GM19351 (cell line): ENCODE data around the gene PDZRN3.

Experiments
- ATAC-seq: cut with Tn5 transposase; IDR thresholded peaks from one replicate; pipeline ENCODE4 v1.9.1; 2021; ENCODE audit warnings: mild to moderate bottlenecking, moderate library complexity; ENCODE audit not compliant: unreplicated experiment

The PDZRN3 gene

DNA sequence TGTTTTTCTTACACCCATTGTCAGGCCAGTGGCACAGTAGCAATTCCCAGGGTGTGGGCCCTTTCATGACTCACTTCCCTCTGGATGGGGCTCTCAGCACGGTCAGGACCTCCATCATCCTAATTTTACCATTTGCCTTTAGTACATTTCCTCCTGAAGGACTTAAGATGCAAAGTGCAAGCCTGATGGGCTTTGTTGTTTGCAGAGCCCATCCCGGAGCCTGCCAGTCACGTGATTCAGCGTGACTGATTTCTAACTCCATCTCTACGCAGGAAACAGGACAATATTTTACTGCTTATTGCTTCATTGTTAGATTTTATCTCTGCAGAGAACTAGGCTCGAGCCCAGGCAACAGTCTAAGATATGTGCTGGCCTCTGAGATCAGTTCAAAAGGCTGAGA lies 223.7 kb downstream of the PDZRN3 start:
- no peak for ATAC-seq

DNA sequence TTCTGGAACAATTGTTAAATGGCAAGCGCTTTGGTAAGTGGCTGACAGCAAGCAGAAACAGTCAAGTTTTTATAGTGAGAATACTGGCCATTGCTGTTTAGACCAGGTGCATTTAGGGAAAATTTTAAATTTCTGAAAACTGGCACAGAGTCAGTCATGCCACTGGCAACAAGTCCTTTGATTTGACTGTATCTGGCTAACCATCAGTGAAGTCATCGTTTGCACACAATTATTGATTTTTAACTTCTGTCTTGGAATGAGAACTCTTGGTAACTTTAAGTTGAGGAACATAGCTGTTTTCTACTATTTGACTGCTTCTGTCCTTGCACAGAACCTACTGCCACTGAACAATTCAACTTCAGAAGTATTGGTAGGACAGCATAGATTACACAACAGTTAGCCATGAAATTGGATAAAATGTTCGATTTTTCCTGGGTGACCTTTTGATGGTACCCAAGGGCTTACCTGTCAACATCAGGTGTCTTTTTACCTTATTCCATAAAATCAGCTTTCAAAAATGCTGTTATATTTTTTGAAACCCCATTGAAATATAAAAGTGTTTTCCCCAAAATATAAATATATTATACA lies 225.0 kb downstream of the PDZRN3 start:
- ATAC-seq, result no peak

DNA sequence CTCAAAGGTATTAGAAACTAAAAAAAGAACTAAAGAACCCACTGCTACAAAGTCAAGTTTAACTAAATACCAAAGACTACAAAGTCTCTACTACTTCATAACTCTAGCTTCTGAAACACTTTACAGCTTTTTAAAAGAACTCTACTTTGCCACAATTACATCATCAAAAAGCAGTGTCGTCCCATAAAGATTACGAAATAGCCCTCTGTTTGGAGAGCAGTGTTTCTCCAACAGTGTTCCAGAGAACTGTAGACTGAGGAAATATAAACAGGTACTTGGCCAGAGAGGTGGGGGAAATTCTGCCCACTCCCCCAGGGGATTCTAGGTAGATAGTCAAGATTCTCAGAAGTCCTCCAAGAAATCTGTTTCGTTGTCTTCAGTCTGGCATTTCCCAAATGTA lies 225.6 kb downstream of the PDZRN3 start:
- ATAC-seq, result no peak

DNA sequence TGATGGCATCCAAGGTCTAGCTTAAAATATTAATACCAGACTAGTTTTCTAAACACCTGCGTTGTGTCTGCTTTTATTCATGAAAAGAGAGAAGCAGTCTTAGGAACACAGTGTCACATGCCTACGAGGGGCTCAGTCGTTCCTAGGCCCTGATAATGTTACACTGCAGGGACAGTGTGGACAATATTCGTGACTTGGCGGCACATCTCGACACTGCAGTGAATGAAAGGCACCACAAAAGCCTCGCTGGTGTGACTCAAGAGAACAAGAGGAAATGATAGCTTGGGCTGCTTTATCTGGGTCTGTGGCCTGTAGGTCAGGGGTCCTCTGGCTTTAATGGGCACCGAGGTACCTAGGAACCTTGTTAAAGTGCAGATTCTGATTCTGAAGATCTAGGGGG lies 226.7 kb downstream of the PDZRN3 start:
- no peak for ATAC-seq

DNA sequence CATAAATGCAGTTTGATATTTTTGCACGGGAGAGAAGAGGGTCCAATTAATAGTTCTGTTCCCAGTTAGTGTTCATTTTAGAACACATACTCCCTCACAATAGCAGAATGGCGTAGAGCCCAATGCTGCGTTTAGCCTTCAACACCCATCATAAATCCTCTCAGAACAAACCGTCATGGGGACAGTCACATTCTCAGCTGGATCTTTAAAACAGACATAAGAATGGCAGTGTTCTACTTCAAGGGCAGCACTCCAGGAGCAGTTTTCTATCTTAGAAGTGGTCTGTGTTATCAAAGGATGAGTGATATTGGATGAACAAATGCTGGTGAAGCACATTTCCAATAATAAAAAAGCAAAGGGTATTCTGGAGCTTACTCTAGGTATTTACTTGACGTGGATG lies 230.5 kb downstream of the PDZRN3 start:
- ATAC-seq, result no peak

DNA sequence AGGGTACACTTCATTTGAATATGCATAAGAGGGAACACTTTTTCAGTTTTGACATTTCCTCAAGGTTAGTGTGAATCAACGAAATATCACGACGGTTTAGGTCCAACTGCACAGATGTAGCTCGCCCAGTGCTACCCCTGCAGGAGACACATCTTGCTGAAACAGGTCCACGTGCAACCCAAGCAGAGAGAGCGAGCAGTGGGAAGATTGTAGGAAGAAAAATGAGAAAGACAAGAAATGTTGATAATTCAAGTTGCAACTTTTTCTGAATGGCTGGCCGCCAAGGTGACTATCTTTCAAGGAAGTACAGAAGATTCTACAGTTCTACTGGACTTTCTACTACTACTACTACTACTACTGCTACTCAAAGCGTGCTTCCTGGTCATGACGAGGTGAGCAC lies 231.7 kb downstream of the PDZRN3 start:
- ATAC-seq, result no peak

DNA sequence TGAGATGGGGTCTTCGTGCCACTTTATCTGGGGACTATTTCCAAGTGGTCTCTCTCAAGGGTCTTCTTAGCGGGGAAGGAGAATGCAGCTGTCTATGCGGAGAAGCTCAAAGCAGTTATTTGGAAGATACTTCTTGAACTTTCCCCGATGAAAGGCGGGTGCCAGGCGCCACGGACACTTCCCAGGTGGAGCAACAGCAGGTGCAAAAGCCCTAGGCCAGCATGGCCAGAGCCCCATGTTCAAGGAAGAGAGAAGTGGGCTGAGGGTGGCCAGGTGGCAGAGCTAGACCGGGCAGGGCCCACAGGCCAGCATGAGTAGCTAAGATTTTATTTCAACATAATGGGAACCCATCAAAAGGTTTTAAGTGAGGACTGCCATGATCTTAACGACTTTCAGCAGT lies 232.8 kb downstream of the PDZRN3 start:
- ATAC-seq, result no peak

DNA sequence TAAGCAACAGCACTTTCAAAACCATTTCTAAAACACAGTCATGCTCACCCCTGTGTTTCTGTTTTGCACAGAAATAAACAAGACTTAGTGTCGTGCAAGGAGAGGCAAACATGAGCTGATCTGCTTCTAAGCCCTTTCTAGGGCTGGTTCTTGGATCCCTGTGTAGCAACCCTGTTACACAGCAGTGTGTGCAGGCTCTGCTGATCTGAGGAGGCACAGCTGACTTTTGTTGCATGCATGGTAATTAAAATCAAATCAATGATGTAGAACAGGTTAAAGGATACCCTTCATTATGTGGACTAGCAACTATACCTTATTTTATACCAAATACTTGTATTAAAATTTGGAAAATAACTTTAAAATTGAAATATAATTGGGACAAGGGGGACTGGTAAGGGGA lies 234.8 kb downstream of the PDZRN3 start:
- ATAC-seq, result no peak

DNA sequence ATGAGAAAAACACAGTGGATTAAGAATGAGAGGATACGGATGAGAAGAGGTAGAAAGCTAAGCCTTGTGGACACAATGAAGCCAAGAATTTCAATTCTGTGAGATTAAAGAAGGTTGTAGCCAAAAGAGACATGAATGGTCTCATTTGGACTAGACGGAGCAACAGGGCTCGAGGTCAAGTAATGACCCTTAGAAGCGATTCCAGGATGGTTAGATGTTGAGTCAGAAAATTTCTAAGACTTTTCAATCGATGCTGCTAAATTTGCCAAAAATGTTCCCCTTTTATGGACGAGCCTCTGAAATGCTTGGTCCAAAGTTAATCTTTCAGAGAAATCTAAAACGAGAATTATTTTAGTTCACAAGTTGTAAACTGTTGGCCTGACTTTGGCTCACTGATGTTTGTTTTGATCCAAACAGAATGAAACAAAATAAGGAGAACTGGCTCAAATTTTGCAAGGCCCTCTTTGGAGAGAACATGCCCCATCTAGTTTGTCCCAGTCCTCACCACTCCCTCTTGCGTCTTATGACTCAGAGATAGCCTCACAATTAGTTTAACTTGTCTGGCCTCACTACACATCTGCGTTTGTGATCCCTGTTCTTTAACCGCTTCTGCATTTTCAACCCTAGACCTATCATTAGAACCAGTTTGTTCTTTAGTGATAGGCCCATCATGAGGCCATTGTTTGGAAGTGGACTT lies 235.5 kb downstream of the PDZRN3 start:
- no peak for ATAC-seq

DNA sequence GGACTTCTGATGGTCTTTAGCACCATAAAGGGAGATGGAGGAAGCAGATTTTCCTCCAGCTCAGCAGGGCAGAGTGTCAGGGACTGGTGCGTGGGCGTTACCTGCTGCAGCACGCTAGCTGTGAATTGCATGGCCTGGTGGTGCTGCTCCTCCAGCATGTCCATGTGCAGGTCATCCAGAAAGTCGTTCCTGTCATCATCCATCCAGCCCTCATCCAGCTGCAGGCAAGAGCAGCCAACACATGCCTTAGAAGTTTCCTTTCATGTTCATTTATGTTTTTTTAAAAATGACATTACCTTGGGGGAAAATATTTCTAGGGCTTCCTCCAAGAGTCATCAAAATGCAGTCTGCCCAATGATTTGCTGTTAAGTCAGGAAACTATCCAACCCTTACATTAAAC lies 239.2 kb downstream of the PDZRN3 start:
- ATAC-seq, result no peak

DNA sequence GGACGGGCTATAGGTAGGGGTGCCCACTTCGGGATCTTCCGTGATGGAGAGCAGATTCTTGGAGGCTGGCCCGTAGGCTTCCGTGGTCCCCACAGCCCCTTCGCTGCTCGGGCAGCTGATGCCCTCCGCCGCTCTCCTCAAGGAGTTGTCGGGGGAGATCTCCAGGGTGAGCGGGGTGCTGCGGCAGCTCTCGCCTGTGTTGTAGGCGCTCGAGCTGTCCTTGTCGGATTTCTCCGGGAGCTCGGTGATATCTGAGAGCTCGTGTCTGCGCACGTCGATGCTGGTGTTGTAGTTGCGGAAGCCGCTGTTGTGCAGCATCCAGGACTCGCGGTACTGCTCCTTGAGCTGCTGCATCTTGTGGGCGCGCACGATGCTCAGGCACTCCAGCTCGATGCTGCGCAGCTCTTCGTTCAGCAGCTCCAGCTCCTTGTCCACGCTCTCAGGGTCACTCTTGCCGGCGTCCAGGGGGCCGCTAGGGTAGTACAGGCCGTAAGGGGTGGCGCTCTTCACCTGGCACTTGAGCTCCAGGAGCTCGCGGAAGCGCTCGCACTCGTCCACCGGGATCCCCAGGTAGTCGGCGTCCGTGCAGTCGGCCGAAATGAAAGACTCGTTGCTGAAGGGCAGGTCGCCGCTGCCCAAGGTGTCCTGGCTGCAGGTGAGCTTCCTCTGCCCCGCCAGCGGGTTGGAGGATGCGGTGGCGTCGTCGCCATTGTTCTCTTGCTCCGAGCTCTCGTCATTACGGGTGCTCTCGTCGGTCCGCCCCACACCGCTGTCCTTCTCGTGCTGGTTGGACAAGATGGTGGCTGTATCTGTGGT lies 240.4 kb downstream of the PDZRN3 start:
- no peak for ATAC-seq

DNA sequence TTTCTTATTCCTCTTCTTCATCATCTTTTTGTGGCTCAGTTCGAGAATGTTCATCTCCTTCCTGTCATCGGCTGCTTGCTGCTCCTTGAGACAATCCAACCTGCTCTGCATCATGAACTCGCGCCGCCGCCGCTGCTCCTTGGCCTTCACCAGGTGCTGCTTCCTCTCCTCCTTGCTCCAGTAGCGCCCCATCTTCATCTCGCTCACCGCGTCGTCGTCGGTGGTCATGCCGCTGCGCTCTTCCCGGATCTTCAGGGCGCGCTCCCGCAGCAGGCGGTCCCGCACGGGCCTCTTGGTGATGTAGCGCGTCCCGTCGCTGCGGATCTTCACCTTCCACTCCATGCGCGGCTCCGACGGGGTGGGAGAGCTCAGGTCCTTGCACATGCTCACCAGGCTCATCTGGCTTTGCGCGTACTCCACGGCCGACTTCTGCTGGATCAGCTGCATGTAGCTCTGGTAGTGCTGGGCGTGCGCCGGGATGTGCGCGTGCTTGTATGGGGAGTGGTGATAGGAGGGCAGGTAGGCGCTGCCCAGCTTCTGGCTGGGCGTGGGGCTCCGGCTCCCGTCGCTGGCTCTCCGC lies 241.2 kb downstream of the PDZRN3 start:
- ATAC-seq, result no peak

DNA sequence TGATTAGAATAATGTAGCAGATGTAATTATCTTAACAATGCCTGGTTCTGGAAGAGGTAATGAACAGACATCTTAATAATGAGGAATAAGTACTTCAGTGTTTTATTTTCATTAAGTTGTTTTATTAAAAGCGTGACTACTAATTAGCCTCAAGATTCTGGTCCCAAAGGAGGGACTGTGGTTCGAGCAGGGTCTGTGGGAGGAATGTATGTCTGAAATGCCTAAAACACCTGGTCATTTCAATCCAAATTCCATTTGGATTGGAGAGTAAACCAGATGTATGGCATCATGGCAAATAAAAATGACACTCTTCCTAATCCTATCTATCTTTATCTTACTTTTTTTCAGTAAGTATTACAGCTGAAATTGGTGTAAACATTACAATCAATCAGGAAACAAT lies 243.2 kb downstream of the PDZRN3 start:
- no peak for ATAC-seq

DNA sequence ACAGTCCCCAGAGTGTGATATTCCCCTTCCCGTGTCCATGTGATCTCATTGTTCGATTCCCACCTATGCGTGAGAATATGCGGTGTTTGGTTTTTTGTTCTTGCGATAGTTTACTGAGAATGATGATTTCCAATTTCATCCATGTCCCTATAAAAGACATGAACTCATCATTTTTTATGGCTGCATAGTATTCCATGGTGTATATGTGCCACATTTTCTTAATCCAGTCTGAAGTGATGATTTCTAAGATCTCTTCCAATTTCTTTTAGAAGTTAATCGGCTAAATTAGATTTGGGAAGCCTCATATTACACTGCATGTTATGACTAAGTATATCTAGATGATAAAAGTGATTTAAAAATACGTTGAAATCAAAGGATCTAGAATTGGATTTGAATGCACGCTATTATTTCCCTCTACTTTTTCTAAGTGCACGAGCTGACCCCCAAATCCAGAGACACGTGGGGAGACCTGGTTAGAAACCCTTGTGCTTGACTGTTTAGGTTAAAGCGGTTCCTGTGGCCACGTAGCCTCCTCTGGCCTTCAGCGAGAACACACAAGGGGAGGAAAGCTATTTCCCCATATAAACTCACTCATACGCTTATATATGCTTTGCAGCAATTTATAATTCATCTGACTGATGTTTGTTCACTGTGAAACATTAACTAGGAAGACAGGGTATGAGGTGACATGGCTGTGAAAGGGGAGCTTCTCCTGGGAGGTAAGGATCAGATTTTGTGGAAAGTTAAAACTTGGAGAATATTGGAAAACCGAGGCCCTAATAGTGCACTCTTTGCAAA lies 243.8 kb downstream of the PDZRN3 start:
- ATAC-seq, result no peak

DNA sequence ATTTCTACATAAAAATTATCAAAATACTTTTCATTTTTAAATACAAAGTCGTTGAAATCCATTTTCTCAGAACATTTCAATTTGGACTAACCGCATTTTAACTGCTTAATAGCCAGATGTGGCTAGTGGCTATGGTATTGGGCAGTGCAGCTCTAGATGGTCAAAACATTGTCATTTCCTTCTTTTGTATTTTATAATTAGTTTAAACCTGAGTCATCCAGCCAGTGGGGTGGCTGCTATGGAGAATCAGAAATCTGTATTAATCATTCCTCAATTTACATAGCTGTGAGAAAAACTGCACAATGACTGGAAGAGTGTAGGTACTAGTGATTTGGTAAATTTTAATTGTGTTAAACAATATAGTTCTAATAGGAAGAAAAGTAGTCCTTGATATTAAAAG lies 245.3 kb downstream of the PDZRN3 start:
- no peak for ATAC-seq

DNA sequence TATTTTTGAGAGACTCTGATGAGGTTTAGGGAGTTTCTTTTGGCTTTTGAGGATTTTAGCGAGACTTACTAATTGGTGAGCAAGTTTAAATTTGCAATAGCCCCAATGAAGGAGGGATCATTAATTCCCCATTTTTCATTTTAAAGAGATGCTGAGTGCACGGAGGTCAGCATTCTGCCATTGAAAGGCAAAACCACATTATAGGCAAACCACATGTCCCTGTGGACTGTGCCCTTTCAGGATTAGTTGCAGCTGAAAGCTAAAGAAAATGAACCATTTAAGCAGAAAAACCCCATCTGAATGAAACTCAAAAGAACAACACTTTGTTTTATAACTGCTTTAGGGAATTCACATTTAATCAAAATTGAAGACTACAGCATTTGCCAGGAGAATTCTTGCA lies 246.5 kb downstream of the PDZRN3 start:
- no peak for ATAC-seq

DNA sequence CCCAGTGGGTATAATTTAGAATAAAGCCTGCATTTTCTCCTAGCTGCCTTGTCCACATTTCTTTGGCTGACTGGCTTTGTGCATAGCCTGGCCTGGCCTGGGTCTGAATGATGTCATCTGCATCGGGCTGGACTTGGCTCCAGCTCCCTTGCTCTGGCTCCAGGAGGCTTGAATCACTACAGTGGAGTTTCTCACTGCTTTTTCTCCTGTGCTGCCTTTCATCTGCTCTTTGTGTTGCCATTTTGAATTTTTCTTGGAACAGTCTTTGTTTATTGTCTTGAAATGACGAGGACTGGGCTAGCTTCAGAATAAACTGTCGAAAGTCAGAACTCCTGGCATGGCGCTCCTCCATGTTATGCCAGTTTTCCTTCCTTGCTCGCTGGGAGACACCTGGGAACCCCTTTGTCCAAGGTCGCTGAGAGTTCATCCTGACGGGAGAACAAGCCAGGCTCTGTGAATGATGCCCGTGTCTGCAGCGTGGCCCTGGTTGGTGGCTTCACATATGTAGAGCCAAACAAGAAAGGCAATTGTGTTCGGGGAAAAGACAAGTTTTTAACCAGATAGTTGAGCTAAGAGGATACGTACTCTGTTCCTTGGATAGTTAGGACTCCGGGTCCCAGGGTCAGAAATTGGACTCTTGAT lies 258.9 kb downstream of the PDZRN3 start:
- ATAC-seq, result no peak

DNA sequence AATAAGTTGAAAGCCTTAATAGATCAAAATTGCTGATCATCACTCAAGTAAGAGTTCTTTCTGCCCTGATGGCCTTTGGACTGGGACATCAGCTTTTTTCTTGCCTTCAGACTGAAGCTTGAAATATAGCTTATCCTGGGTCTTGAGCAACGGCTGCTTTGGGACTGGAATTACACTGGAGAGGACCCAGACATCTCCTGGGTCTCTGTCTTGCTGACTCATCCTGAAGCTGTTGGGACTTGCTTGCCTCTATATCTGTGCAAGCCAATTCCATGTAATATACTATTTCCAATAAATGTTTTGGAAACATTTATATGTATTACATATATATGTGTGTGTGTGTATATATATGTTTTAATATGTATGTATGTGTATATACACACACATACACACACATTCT lies 260.2 kb downstream of the PDZRN3 start:
- no peak for ATAC-seq

DNA sequence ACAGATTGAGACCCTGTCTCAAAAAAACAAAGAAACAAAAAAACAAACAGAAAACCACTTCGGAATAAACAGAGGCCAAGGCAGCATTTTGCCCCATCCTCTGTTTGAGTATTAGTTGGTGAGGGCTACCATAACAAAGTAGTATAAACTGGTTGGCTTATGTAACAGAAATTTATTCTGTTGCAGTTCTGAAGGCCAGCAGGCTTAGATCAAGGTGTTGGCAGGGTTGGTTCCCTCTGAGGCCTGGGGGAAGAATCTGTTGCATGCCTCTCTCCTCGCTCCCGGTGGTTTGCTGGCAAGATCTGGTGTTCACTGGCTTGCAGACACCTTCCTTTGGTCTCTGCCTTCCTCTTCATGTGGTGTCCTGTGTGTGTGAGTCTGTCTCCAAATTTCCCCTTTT lies 261.6 kb downstream of the PDZRN3 start:
- ATAC-seq, result no peak

DNA sequence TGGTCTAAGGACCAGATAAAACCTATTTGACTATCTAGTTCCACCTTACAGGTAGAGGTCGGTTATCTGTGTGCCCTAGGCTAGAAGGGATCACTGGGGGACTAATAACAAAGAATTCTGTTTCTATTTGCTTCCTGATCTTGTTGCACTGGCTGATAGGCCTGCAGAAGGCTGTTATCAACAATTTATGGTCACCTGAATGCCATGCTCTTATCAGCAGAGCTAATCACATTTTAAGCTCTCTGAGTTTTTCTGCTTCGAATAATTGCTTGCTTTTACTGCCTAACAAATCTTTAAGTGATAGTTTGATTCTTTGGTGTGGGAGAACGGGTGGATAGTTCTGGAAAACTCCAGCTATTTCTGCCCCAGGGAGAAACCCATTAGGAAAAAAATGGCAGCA lies 263.1 kb downstream of the PDZRN3 start:
- ATAC-seq, result no peak
